Retina (tissue), 1 donor: ENCODE results near the gene DDX5.
"Not testable (repeated sequence)": the region's sequence is repeated elsewhere in the genome, so short reads cannot be mapped to it uniquely, and the experiment has no call there.

Experiments
- DNase-seq: peaks from one replicate; pipeline ENCODE4 v3.0.0-alpha.2; 2016

DDX5 gene

GRCh38 chr17:64491034-64491860 lies 14.8 kb downstream of the DDX5 start:
- no peak for DNase-seq

DNA sequence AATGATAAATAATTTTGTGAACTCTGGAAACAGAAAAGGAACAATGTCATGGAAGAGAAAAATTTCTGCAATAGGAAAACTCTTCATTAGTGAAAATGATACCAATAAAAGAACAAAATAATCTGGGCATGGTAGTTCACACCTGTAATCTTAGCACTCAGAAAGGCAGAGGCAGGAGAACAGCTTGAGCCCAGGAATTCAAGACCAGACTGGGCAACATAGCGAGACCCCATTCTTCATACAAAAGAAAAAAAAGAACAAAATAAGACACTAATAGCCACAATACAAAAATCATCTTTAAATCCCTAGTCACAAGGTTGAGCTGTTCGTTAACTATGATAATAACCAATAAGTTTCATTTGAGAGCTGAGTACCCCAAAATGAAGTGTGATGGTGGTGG lies 17.8 kb downstream of the DDX5 start:
- no peak for DNase-seq

DNA sequence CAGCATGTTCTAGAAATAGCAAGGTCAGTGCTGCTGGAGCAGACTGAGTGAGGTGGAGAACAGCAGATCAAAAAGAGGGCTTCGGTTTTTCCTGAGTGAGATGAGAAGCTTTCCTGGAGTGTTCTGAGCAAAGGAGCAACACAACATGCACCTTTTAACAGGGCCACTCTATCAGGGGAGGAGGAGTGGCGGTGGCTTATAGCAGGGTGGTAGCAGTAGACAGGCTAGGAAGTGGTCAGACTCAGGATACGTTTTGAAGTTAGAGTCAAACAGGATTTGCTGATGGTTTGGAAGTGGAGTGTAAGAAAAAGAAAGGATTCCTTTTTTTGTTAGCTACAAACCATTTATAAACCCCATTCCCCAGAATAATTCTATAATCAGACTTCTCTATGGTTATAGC lies 21.7 kb downstream of the DDX5 start:
- no peak for DNase-seq

DNA sequence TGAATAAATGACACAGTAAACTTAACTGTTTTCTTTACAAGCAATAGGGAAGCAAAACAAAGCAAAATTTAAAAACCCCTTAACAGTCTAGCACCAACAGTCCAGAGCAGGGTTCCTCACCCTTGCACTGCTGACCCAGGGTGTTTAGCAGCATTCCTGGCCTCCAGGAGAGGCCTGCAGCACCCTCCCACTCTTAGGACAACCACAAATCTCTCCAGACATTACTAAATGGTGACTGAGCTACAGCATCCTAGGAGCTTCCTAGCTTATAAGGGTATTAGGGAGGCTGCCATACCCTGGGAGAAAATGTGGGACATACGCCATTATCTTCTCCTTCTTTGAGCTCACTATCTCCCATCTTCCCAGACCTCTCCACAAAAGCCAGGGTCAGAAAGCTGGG lies 25.1 kb downstream of the DDX5 start:
- no peak for DNase-seq

- no peak for DNase-seq
These were observed 28.2 kb downstream of the DDX5 start for GRCh38 chr17:64477849-64478248.

- DNase-seq, result no peak
These were observed 33.5 kb downstream of the DDX5 start for GRCh38 chr17:64472564-64472963.

- no peak for DNase-seq
These were observed 34.6 kb downstream of the DDX5 start for GRCh38 chr17:64471440-64471839.

DNA sequence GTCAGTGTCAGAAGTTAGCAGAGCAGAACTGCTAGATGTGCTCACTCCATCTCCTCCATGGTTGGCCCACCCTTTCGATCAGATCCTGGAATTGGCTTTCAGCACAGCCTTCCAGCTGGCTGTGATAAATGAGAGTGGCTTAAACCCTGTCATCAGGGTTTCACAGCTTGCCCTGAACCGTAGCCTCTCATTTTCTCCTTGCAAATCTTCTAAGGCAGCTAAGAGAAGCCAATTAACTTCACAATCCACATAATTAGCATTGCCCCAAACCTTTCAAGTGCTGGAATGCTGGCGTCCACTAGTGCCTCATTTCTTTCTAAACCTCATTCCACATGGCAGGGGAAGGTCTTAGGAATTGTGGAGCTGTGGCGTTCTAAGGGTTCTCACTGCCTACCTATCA lies 35.5 kb downstream of the DDX5 start:
- DNase-seq, result no peak

GRCh38 chr17:64466834-64467233 lies 39.3 kb downstream of the DDX5 start:
- not testable (repeated sequence) for DNase-seq

DNA sequence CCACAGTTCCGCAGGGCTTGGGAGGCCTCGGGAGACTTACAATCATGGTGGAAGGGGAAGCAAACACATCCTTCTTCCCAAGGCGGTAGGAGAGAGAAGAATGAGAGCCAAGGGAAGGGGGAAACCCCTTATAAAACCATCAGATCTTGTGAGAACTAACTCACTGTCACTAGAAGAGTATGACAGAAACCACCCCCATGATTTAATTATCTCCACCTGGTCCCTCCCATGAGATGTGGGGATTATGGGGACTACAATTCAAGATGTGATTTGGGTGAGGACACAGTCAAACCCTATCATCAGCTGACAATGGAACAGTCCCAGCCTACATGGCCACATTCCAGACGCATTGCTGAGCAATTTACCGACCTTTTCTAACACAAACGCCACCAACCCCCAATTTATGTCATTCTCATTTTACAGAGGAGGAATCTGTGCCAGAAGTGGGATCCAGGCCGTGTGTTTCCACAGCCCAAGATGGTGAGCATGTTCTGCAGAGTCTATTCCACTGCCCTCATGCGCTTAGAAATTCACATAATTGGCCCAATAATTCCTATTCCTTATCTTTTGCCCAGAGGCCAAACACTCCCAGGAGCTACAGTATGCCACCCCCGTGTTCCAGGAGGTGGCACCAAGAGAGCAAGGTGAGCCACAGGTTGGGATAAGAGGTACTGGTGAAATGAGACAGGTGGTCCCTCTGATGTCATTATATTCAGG lies 39.9 kb downstream of the DDX5 start:
- no peak for DNase-seq

GRCh38 chr17:64461788-64462187 lies 44.3 kb downstream of the DDX5 start:
- DNase-seq, result no peak

GRCh38 chr17:64460955-64461354 lies 45.1 kb downstream of the DDX5 start:
- no peak for DNase-seq

DNA sequence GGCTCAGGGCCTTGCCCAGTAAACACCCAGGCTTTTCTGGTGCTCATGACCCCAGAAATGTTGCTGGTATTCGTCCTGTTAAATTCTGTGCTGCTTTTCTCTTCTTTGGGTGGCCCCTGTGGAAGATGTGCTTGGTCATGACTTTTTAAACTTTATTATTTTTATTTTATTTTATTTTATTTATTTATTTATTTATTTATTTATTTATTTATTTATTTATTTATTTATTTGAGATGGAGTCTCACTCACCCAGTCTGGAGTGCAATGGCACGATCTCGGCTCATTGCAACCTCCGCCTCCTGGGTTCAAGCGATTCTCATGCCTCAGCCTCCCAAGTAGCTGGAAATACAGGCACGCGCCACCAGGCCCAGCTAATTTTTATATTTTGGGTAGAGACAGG lies 46.3 kb downstream of the DDX5 start:
- DNase-seq, result not testable (repeated sequence)

DNA sequence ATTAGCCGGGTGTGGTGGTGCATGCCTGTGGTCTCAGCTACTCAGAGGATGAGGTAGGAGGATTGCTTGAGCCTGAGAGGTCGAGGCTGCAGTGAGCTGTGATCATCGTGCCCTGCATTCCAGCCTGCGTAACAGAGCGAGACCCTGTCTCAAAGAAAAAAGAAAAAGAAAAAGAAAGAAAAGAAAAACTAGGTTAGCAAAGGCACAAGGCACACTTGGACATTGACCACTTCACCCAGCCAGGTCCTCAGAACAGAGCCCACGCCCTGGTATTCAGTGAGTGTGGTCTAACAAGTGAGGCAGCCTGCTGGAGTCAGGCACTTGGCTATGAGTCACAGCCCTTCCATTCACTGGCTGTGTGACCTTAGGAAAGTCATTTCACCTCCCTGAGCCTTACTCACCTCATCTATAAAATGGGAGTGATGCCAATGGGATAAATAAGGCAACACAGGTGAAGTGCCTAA lies 46.8 kb downstream of the DDX5 start:
- DNase-seq, result no peak

GRCh38 chr17:64458756-64459155 lies 47.3 kb downstream of the DDX5 start:
- no peak for DNase-seq

DNA sequence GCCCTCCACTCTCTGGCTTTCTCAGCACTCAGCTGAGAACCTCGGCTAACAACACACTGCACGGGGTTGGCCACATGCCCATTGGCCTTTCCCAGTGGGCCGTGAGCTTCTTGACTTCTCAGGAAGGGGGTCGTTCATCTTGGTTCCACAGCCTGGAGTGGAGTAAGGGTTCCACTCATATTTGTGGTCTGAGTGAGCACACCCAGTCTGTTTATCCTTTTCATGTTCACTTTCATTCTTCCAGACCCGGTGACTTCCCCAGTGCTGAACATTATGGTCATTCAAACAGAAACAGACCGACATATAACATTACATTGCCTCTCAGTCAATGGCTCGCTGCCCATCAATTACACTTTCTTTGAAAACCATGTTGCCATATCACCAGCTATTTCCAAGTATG lies 48.9 kb downstream of the DDX5 start:
- no peak for DNase-seq

GRCh38 chr17:64455993-64456885 lies 49.9 kb downstream of the DDX5 start:
- DNase-seq, result no peak

GRCh38 chr17:64449545-64449944 lies 56.5 kb downstream of the DDX5 start:
- DNase-seq, result no peak

GRCh38 chr17:64448665-64449512 lies 57.2 kb downstream of the DDX5 start, which contains the start of gene MILR1:
TSS of gene MILR1 (plus strand) at chr17:64449115. CDS start at chr17:64449169, 54 bp downstream.
- DNase-seq, result no peak
